Karpas-422 (cell line): ENCODE data around the gene BEST4. TPM values are rescaled to one million over a fixed set of nuclear protein-coding genes. Genes with fewer than 3 reads are reported as not detected.

Source experiments
- DNase-seq: peaks from one replicate; pipeline ENCODE4 v3.0.0-alpha.2; 2015
- H2AFZ ChIP-seq: fragments of 200-600 bp; sonication (generic); 2 replicates; pipeline ENCODE4 v1.6.1; 2014; ENCODE audit warnings: antibody characterized with exemption, low read length, mixed read lengths
- H3K27ac ChIP-seq: fragments of 200-600 bp; sonication (generic); 2 replicates; pipeline ENCODE4 v1.5.1; 2014; ENCODE audit warnings: mild to moderate bottlenecking, low read length, moderate library complexity
- H3K27me3 ChIP-seq: fragments of 200-600 bp; sonication (generic); 2 replicates; pipeline ENCODE4 v1.6.1; 2014; ENCODE audit warnings: low read length, mixed read lengths
- H3K36me3 ChIP-seq: fragments of 200-600 bp; sonication (generic); 2 replicates; pipeline ENCODE4 v1.6.1; 2014; ENCODE audit warnings: low read length, mixed read lengths; ENCODE audit not compliant: insufficient read depth
- H3K4me1 ChIP-seq: fragments of 200-600 bp; sonication (generic); 2 replicates; pipeline ENCODE4 v1.6.1; 2014; ENCODE audit warnings: mild to moderate bottlenecking, low read length, mixed read lengths
- H3K4me2 ChIP-seq: fragments of 200-600 bp; sonication (generic); 2 replicates; pipeline ENCODE4 v1.6.1; 2014; ENCODE audit warnings: low read length, low read depth, mild to moderate bottlenecking; ENCODE audit not compliant: poor library complexity, severe bottlenecking
- H3K4me3 ChIP-seq: fragments of 200-600 bp; sonication (generic); 2 replicates; pipeline ENCODE4 v1.5.1; 2014; ENCODE audit warnings: mild to moderate bottlenecking, antibody characterized with exemption, low read length, mixed read lengths
- H3K79me2 ChIP-seq: fragments of 200-600 bp; sonication (generic); 2 replicates; pipeline ENCODE4 v1.6.1; 2014; ENCODE audit warnings: mild to moderate bottlenecking, low read length, mixed read lengths
- H3K9ac ChIP-seq: fragments of 200-600 bp; sonication (generic); 2 replicates; pipeline ENCODE4 v1.6.0; 2014; ENCODE audit warnings: low read length
- H3K9me2 ChIP-seq: fragments of 200-600 bp; sonication (generic), shearing (Covaris generic); replicated peaks from 2 replicates; pipeline ENCODE4 v1.6.0; 2014; ENCODE audit warnings: mild to moderate bottlenecking, low read length, moderate library complexity; ENCODE audit not compliant: insufficient read depth
- H3K9me3 ChIP-seq: fragments of 300-700, 200-600 bp; sonication (generic); 2 replicates; pipeline ENCODE4 v1.6.1; 2014; ENCODE audit warnings: low read length, mixed read lengths
- H4K20me1 ChIP-seq: fragments of 200-600 bp; sonication (generic); 2 replicates; pipeline ENCODE4 v1.6.1; 2014; ENCODE audit warnings: mild to moderate bottlenecking, antibody characterized with exemption, low read length, low read depth; ENCODE audit not compliant: insufficient read depth
- small RNA-seq: library from RNA; depleted of rRNA; stranded (forward); fragments of <200 nt; gene quantifications from one replicate; pipeline ENCODE3, GENCODE V24; 2014
- total RNA-seq: library from RNA; depleted of rRNA; stranded (reverse); fragments of >200 nt; shearing (Covaris generic); gene quantifications from 2 replicates; pipeline ENCODE4 v1.2.3, GENCODE V29; 2014; ENCODE audit warnings: low replicate concordance; rRNA removed

BEST4 gene
- total RNA-seq, 1 experiment from 2014 or later = 1.0 TPM

GRCh38 chr1:44733784-44734183 is 54.2 kb downstream of the BEST4 start:
- Histone ChIP-seq H3K27me3 (no peaks in the 10 kb centered on the region), H3K79me2 (no peaks in the 10 kb centered on the region), H3K9me3 (no peaks in the 10 kb centered on the region), H3K36me3 (no peaks in the 10 kb centered on the region), H3K4me3 (no peak overlapping the region), H3K9me2 (no peaks in the 10 kb centered on the region), H3K4me1 (peaks cover 24% of the 10 kb centered on the region), H4K20me1 (no peaks in the 10 kb centered on the region), H2AFZ (no peak overlapping the region), H3K9ac (no peak overlapping the region), H3K4me2 (no peak overlapping the region), H3K27ac (no peak overlapping the region)
- DNase-seq = no peak

Small RNA genes within 50 kb of the gene (small RNA-seq; reads per million reads assigned to genes)
- 257 reads per million, percentile 99 among the genes with 10 or more reads in this experiment for gene SNORD38A
- gene SNORD38B = not detected
- gene SNORD46 = 887 reads per million, percentile 100 among the genes with 10 or more reads in this experiment
- not detected for gene SNORD55

Other genes starting within 250 kb of the BEST4 start
- 10.7 and 13.9 TPM in 2 replicates for gene TMEM53, start 113.7 kb downstream of the BEST4 start, total RNA-seq
- 5.4 and 7.7 TPM in 2 replicates for gene ARMH1, start 113.5 kb downstream of the BEST4 start, total RNA-seq
- not detected in 2 replicates for gene RNU5D-1, start 57.0 kb downstream of the BEST4 start, total RNA-seq
- 26.7 and 33.9 TPM in 2 replicates for gene KIF2C, start 48.3 kb downstream of the BEST4 start, total RNA-seq
- 3,372 and 3,624 TPM in 2 replicates for gene RPS8, start 12.6 kb downstream of the BEST4 start, total RNA-seq
- 11.8 and 18.2 TPM in 2 replicates for gene PLK3, start 12.2 kb upstream of the BEST4 start, total RNA-seq
- not detected in 2 replicates for gene DYNLT4, start 19.2 kb upstream of the BEST4 start, total RNA-seq
- 0.69 and 0.75 TPM in 2 replicates for gene BTBD19, start 20.4 kb upstream of the BEST4 start, total RNA-seq
- 0.04 and 0.43 TPM in 2 replicates for gene PTCH2, start 55.1 kb upstream of the BEST4 start, total RNA-seq
- gene EIF2B3, start 198.4 kb upstream of the BEST4 start, total RNA-seq = 22.4 and 25.0 TPM in 2 replicates
- 6.9 and 8.8 TPM in 2 replicates for gene HECTD3, start 223.2 kb upstream of the BEST4 start, total RNA-seq
- 99.1 and 127 TPM in 2 replicates for gene UROD, start 224.1 kb upstream of the BEST4 start, total RNA-seq